ENCODE results near the gene PTRH1. TPM values are rescaled to one million over a fixed set of nuclear protein-coding genes. Genes with fewer than 3 reads are reported as not detected.

The PTRH1 gene
- total and polyA plus RNA-seq, 2 of the 4 experiments (the other 2 are of a cell fraction) = 5.4 to 14.8 TPM

DNA sequence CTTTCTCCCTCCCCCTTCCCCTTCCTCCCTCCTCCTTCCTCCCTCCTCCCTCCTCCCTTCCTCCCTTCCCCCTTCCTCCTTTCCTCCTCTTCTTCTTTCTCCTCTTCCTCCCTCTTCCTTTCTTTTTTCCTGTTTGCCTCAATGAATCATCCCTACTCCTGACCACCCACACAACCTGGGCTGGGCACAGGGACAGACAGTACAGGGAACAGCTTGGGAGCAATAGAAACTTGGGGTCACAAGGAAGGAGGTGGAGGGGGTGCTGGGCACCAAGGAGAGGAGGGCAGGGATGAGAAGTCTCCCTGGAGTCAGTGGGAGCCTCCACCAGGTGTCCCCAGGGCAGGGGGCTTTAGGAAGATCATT is 5.4 kb upstream of the PTRH1 start:
- Histone ChIP-seq H4K91ac (ENCODE audit: insufficient read depth, low read depth, low read length) (no peak overlapping the region), H3K9ac (ENCODE audit: low read depth, low read length) (no peak overlapping the region), H3K79me1 (ENCODE audit: low read depth in 1 of 2, low read length in 2 of 2) (no peaks in the 10 kb centered on the region), H3K27ac (ENCODE audit: insufficient read depth, low read length) (no peak overlapping the region), H2BK20ac (ENCODE audit: low read depth, low read length) (no peak overlapping the region), H3K9me3 (ENCODE audit: control insufficient read depth, insufficient read depth, low read length) (no peaks in the 10 kb centered on the region), H3K4ac (ENCODE audit: low read depth, low read length) (no peak overlapping the region), H3K9me1 (ENCODE audit: insufficient read depth, low read length) (no peaks in the 10 kb centered on the region; the same call in 1 of the 2 replicates), H2BK15ac (ENCODE audit: low read depth, low read length) (no peak overlapping the region), H4K20me1 (ENCODE audit: insufficient read depth, low read length) (no peaks in the 10 kb centered on the region), H4K5ac (ENCODE audit: low read depth, low read length) (no peak overlapping the region), H2AK9ac (replicated peaks; ENCODE audit: low read depth, low read length, poor library complexity) (no peak overlapping the region), H2BK5ac (ENCODE audit: low read depth, low read length, poor library complexity, severe bottlenecking) (no peak overlapping the region), H3K18ac (ENCODE audit: low read depth, low read length) (no peak overlapping the region), H3K4me2 (ENCODE audit: low read depth, low read length) (no peak overlapping the region), H3K4me1 (ENCODE audit: control insufficient read depth, insufficient read depth, low read length) (peaks cover 5% of the 10 kb centered on the region), H2AFZ (replicated peaks; ENCODE audit: low read length, poor library complexity) (peak overlapping the region; percentile 61), H3K36me3 (ENCODE audit: control insufficient read depth, insufficient read depth, low read length) (no peaks in the 10 kb centered on the region), H3K27me3 (ENCODE audit: control insufficient read depth, insufficient read depth, low read length) (peaks cover 4% of the 10 kb centered on the region; the same call in 1 of the 2 replicates), H3K14ac (replicated peaks; ENCODE audit: low read depth, low read length) (no peak overlapping the region), H3K4me3 (ENCODE audit: insufficient read depth, low read depth, low read length) (no peak overlapping the region), H4K8ac (ENCODE audit: low read depth in 2 of 2, low read length in 2 of 2) (no peak overlapping the region), H3K56ac (ENCODE audit: extremely low read depth, insufficient read depth, low read length) (no peak overlapping the region), H2BK120ac (ENCODE audit: low read depth, low read length) (no peak overlapping the region), H3K23ac (ENCODE audit: low read depth, low read length) (no peak overlapping the region), H2AK5ac (ENCODE audit: low read depth, low read length) (no peak overlapping the region)
- no peak for ATAC-seq (ENCODE audit: low read depth)
- DNase-seq = no peak
- intact Hi-C loops (cut with micrococcal nuclease) (no loop called here), in situ Hi-C loops (cut with MboI; ENCODE audit: low sequenced_read_pairs) (no loop called here), dilution Hi-C loops (cut with HindIII; ENCODE audit: low sequenced_read_pairs, unreplicated experiment) (no loop called here)
- ChIA-PET CTCF (no interaction called here), POLR2A (ENCODE audit: unreplicated experiment) (no interaction called here)
- no peak for TF ChIP-seq MAFK (IDR thresholded peaks at IDR 0.05; ENCODE audit: low read depth, low read length)
- no peak for TF ChIP-seq NFE2L2 (IDR thresholded peaks at IDR 0.05; ENCODE audit: low read depth, low read length)
- no peak for TF ChIP-seq RFX5 (IDR thresholded peaks at IDR 0.05; ENCODE audit: low read depth, low read length)
- TF ChIP-seq MAZ (IDR thresholded peaks at IDR 0.05; ENCODE audit: borderline replicate concordance, low read depth, low read length) = no peak
- TF ChIP-seq RCOR1 (IDR thresholded peaks at IDR 0.05; ENCODE audit: insufficient replicate concordance, low read length) = no peak
- BruUV-seq (replicated peaks) = no TSS peak

All from IMR-90 (cell line).